HS-5 (cell line): ENCODE results near the gene P4HA1.
A peak's percentile ranks its signal among the peaks of the same experiment; 100 is the strongest.
"Not testable (repeated sequence)": the region's sequence is repeated elsewhere in the genome, so short reads cannot be mapped to it uniquely, and the experiment has no call there.

Experiments used
- DNase-seq: peaks from one replicate; pipeline ENCODE4 v3.0.0-alpha.2; 2012; ENCODE audit warnings: low read depth

P4HA1 gene

GRCh38 chr10:73042130-73042529, 54.5 kb downstream of the P4HA1 start:
- no peak for DNase-seq

GRCh38 chr10:73039635-73040034, 57.0 kb downstream of the P4HA1 start:
- peak; percentile 79 for DNase-seq

- not testable (repeated sequence) for DNase-seq
These were observed 60.4 kb downstream of the P4HA1 start for GRCh38 chr10:73036285-73036684.

- DNase-seq, result no peak
These were observed 64.1 kb downstream of the P4HA1 start for GRCh38 chr10:73032536-73032935.

- DNase-seq, result not testable (repeated sequence)
These were observed 70.0 kb downstream of the P4HA1 start for GRCh38 chr10:73026623-73027022.

GRCh38 chr10:73023455-73024070, 73.1 kb downstream of the P4HA1 start:
- not testable (repeated sequence) for DNase-seq

- not testable (repeated sequence) for DNase-seq
These were observed 73.7 kb downstream of the P4HA1 start for GRCh38 chr10:73022961-73023360.

GRCh38 chr10:73021538-73022164, 75.0 kb downstream of the P4HA1 start:
- not testable (repeated sequence) for DNase-seq

GRCh38 chr10:73021050-73021449, 75.6 kb downstream of the P4HA1 start:
- no peak for DNase-seq

GRCh38 chr10:73019100-73019499, 77.6 kb downstream of the P4HA1 start:
- no peak for DNase-seq

GRCh38 chr10:73018632-73019031, 78.0 kb downstream of the P4HA1 start:
- no peak for DNase-seq

GRCh38 chr10:73017955-73018480, 78.6 kb downstream of the P4HA1 start:
- DNase-seq, result no peak

- DNase-seq, result no peak
These were observed 80.9 kb downstream of the P4HA1 start for GRCh38 chr10:73015779-73016178.

- DNase-seq, result no peak
These were observed 92.8 kb downstream of the P4HA1 start for GRCh38 chr10:73003822-73004221.

- no peak for DNase-seq
These were observed 95.7 kb downstream of the P4HA1 start for GRCh38 chr10:73000973-73001372.

GRCh38 chr10:72997099-72997498, 99.6 kb downstream of the P4HA1 start:
- DNase-seq, result no peak

GRCh38 chr10:72995459-72995858, 101.2 kb downstream of the P4HA1 start:
- not testable (repeated sequence) for DNase-seq

- DNase-seq, result not testable (repeated sequence)
These were observed 106.9 kb downstream of the P4HA1 start for GRCh38 chr10:72989771-72990170.

- DNase-seq, result not testable (repeated sequence)
These were observed 112.0 kb downstream of the P4HA1 start for GRCh38 chr10:72984618-72985017.

- no peak for DNase-seq
These were observed 114.7 kb downstream of the P4HA1 start for GRCh38 chr10:72981882-72982529.

- no peak for DNase-seq
These were observed 115.4 kb downstream of the P4HA1 start for GRCh38 chr10:72981028-72981881.

- DNase-seq, result no peak
These were observed 116.3 kb downstream of the P4HA1 start for GRCh38 chr10:72980348-72980747.
